GM06990 (cell line): ENCODE data around the gene LSR.
A peak's percentile ranks its signal among the peaks of the same experiment; 100 is the strongest.

Source experiments
- DNase-seq: peaks from one replicate; pipeline ENCODE4 v3.0.0-alpha.2; 2011; ENCODE audit not compliant: insufficient read length; ENCODE audit errors: extremely low read depth
- H3K27me3 ChIP-seq: replicated peaks from 2 replicates; pipeline ENCODE4 v1.6.0; 2011; ENCODE audit warnings: low read length; ENCODE audit not compliant: control insufficient read depth, insufficient read depth
- H3K36me3 ChIP-seq: 2 replicates; pipeline ENCODE4 v1.5.1; 2011; ENCODE audit warnings: low read length; ENCODE audit not compliant: control insufficient read depth, insufficient read depth
- H3K4me3 ChIP-seq: replicated peaks from 2 replicates; pipeline ENCODE4 v1.5.1; 2011; ENCODE audit warnings: low read depth, mild to moderate bottlenecking, control low read depth, low read length
- TF ChIP-seq, protein P1 (sequence below): IDR thresholded peaks from 2 replicates; pipeline ENCODE4 v1.5.1; 2011; ENCODE audit warnings: low read length, control low read depth, mild to moderate bottlenecking, inconsistent platforms; ENCODE audit not compliant: insufficient read depth, poor library complexity, severe bottlenecking

The LSR gene

DNA sequence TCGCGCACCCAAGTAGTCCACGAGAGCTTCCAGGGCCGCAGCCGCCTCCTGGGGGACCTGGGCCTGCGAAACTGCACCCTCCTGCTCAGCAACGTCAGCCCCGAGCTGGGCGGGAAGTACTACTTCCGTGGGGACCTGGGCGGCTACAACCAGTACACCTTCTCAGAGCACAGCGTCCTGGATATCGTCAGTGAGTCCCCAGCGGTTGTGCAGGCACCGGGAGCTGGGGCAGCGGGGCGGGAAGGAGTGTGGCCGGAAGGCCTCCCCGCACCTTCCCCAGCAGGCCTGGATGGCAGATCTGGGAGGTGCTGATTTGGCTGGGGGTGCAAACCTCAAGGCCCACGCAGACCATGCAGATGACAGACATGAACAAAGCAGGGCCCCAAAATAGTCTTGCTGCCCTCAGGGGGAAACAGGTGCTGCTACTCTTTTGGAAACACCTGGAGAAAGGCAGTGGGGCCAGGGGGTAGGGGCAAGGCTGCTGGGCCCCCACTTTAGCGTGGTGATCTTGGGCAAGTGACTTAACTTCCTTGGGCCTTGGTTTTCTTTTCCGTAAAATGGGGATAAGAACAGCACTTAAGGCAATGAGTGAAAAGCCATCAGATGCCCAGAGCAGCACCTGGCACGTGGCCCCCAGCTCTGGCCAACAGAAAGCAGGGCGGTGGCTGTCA lies 47.1 kb downstream of the LSR start:
- no peaks in the 10 kb centered on the region for H3K27me3 ChIP-seq
- TF ChIP-seq, protein P1, sequence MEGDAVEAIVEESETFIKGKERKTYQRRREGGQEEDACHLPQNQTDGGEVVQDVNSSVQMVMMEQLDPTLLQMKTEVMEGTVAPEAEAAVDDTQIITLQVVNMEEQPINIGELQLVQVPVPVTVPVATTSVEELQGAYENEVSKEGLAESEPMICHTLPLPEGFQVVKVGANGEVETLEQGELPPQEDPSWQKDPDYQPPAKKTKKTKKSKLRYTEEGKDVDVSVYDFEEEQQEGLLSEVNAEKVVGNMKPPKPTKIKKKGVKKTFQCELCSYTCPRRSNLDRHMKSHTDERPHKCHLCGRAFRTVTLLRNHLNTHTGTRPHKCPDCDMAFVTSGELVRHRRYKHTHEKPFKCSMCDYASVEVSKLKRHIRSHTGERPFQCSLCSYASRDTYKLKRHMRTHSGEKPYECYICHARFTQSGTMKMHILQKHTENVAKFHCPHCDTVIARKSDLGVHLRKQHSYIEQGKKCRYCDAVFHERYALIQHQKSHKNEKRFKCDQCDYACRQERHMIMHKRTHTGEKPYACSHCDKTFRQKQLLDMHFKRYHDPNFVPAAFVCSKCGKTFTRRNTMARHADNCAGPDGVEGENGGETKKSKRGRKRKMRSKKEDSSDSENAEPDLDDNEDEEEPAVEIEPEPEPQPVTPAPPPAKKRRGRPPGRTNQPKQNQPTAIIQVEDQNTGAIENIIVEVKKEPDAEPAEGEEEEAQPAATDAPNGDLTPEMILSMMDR = no peak
- no peak overlapping the region for H3K4me3 ChIP-seq
- DNase-seq = peak; percentile 86
- H3K36me3 ChIP-seq = no peaks in the 10 kb centered on the region

DNA sequence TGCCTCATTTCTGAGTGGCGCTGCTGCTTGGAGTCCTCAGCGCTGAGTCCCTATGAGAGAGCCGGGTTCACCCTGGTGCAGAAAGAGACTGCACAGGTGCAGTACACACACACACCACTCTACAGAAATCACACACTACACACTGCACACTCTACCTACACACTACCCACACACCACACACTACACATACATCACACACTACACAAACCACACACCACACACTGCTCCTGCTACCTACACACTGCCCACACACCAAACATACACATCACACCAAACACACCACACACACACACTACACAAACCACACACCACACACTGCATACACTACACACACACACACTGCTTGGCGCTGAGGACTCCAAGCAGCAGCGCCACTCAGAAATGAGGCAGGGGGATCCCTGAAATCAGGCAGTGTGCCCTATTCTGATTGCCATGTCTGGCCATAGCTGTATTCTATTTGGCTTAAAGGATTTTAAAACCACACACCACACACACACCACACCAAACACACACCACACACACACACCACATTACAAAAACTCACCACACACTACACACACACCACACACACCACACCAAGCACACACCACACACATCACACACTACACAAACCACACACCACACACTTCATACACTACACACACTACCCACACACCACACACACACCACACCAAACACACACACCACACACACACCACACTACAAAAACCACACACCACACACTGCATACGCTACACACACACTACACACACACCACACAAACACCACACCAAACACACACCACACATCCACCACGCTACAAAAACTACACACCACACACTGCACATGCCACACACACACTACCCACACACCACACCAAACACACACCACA lies 48.1 kb downstream of the LSR start:
- Histone ChIP-seq H3K36me3 (no peaks in the 10 kb centered on the region), H3K27me3 (no peaks in the 10 kb centered on the region), H3K4me3 (no peak overlapping the region)
- TF ChIP-seq, protein P1 = no peak
- no peak for DNase-seq

GRCh38 chr19:35297515-35297848 lies 48.7 kb downstream of the LSR start:
- DNase-seq = no peak

GRCh38 chr19:35297922-35298321 lies 49.1 kb downstream of the LSR start:
- no peak for DNase-seq
- Histone ChIP-seq H3K36me3 (no peaks in the 10 kb centered on the region), H3K27me3 (no peaks in the 10 kb centered on the region), H3K4me3 (no peak overlapping the region)
- TF ChIP-seq, protein P1 = no peak

More at GRCh38 chr19:35297515-35297848, 48.7 kb downstream of the LSR start:
- Histone ChIP-seq H3K27me3 (no peaks in the 10 kb centered on the region), H3K4me3 (no peak overlapping the region), H3K36me3 (no peaks in the 10 kb centered on the region)
- TF ChIP-seq, protein P1 = no peak

DNA sequence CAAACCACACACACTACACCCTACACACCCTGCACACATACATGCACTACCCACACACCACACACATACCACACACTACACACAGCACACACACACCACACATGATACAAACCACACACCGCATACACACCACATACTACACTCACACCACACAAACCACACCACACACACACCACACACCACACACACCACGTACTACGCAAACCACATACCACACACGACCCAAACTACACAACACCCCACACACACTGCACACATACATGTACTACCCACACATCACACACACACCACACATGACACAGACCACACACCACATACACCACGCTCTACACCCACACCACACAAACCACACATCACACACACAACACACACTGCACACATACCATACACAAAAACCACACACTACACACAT lies 49.8 kb downstream of the LSR start:
- DNase-seq = no peak
- TF ChIP-seq, protein P1 = no peak
- Histone ChIP-seq H3K27me3 (no peaks in the 10 kb centered on the region), H3K36me3 (no peaks in the 10 kb centered on the region), H3K4me3 (no peak overlapping the region)
